HTR-8/SVneo (cell line): ENCODE data around the gene SPSB1.
A peak's percentile ranks its signal among the peaks of the same experiment; 100 is the strongest.

Source experiments
- DNase-seq: peaks from one replicate; pipeline ENCODE4 v3.0.0; 2011; ENCODE audit warnings: low spot score, mixed read lengths; ENCODE audit not compliant: insufficient read length
- FAIRE-seq: peaks from 2 replicates; lab custom pipeline; 2011; peaks lifted over from hg19 to GRCh38; lab: Jason Lieb, UNC

The SPSB1 gene

DNA sequence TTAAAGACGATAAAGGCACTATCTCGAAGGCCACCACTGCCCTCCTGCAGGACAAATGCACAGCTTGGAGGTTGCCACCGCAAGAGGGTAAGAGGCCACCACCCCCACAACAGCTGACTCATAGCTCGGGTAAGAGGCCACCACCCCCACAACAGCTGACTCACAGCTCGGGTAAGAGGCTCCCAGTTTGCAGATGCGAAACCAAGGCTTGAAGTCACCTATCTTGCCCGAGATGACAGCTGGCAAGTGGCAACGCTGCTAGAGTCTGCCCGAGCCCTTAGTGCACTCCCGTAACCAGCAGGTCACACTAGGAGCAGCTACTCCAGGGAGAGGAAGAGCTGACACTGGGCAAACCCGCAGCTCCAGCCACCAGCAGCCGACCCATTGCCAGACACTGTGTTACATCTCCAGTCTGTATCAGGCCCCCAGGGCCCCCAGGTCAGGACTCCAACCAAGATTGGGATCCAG, 17.1 kb upstream of the SPSB1 start:
- peak; percentile 75 for DNase-seq
- FAIRE-seq: peak; percentile 75

DNA sequence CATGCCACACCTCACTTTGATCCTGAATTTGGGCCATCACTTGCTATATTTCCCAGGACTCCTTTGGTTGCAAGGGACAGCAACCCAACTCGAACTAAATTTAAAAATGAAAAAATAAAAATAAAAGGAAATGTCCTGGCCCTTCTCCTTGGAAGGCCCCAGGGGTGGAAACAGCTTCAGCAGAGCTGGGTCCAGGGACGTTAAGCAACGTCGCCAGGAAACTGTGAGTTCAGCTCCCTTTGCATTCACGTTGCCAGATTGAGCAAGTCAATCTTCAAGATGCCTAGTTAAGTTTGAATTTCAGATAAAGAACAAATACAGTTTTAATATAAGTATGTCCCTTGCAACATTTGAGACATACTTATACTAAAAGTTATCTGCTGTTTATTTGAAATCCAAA, 14.6 kb upstream of the SPSB1 start:
- FAIRE-seq (no peak), DNase-seq (no peak)

DNA sequence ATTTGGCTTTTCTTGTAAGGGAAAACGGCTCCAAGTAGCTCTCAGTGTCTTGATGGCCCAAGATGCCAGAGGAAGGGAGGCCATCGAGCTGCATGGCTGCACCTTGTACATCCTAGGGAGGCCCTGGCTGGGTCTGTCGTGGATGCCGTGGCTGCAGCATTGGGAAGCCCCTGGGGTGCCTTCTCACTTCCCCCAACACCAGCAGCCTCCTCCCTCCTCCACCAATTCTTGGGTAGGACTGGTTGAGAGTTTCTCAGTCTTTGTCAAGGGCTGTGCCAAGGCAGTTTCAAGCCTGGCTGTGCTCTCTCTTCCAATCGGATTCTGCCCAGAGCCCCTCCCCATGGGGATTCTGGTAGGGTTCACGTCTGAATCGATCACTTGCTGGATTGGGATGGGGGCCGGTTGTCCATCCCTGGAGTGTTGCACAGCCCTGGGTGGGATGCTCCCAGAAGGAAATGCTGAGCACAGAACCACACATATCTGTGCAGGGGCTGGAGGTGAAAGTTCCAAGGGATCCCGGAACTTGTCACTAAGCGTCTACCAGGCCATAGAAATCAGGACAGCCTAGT, 14.0 kb upstream of the SPSB1 start:
- FAIRE-seq: no peak
- no peak for DNase-seq

DNA sequence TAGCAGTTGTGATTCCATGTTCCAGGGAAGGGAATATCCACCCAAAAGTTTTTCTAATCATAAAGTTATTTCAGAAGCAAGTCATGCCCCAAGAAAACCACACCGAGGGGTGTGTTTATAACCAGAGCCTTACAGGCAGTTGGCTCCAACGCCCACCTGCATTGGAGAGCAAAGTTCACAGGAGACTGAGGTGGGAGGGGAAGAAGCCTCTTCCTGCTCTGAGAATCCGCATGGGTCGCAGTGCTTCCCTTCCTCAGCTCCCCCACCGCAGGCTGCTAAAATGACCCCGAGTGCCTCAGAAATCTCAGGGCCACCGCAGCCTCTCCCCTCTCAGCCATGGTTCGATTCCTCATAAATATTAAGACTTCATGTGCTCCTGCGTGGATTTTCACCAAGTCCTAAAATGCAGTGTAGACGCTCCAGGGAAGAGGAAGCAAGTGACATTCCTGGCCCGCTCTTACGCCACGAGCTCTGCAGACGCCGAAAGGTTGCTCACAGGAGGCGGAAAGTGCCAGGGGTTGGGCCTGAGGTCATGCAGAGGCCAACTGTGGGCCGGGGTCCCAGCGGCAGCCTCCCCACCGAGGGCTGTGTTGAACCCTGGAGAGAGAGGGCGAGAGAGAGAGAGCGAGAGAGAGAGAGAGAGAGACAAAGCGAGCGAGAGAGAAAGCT, 13.4 kb upstream of the SPSB1 start:
- no peak for FAIRE-seq
- DNase-seq: no peak

DNA sequence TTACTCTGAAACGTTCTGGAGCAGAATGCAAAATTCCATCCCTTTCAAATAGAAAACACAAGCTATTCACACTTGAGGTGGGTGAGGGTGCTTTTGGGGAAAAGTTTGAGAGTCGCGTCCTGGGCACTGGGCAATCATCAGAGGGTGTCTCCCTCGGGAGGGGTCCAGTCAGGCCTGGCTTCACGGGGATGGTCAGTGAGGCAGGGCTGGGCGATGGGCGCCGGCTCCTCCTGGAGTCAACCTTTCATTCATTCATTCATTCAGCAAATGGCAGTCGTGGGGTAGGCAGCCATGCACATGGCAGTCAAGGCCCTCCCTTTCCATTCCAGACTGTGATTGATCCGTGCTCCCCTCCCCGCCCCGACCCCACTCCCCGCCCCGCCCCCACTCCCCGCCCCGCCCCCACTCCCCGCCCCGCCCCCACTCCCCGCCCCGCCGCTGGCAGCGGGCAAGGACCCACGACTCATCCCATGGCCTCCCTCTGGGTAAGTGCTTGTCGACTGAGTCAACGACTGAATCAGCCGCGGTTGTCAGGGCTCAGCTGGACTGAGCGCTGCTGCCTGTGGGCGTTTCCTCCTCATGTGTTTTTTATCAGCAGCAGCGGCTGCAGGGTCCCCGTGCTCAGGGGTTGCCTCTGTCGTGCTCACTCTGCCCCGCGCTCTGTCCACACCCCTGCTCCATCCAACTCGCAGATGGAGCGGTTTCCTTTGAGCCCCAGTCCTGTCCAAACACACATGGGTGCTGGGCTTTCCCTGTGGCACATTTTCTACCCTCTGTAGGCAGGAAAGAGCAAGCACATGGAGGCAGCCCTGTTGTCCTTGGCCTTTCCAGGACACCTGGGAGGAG, 12.5 kb upstream of the SPSB1 start:
- DNase-seq: peak; percentile 79
- peak; percentile 93 for FAIRE-seq

DNA sequence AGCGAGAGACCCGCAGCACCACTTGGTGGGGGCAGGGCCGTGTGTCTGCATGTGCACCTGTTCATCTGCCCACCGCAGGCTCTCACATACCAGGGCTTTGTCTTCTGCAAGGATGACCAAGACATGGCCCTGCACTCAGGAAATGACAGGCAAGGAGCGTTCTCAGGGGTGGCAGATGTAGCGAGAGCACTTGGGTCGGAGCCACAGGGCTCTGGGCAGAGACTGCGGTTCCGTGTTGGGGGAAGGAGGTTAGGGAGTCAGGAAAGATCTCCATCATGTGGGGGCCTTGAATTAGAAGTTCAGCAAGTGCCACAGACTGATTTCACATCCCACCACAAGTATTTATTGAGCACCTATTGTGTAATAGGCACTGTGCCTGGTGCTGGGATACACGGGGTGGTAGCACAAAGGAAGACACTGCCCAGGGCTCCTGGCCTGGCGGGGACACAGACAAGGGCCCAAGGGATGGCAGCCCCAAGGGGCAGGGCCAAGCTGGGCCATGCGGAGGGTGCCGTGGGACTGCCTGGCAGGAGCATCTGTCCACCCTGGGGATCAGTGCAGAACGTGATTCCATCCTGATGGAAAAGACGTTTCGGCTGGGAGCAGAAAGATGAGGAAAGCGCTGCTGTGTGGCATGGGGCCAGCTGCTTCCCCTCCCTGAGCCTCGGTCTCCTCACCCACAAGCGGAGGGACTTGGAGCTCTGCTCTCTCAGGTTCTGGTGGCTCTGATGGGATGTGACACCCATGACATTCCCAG, 11.4 kb upstream of the SPSB1 start:
- DNase-seq: no peak
- no peak for FAIRE-seq

DNA sequence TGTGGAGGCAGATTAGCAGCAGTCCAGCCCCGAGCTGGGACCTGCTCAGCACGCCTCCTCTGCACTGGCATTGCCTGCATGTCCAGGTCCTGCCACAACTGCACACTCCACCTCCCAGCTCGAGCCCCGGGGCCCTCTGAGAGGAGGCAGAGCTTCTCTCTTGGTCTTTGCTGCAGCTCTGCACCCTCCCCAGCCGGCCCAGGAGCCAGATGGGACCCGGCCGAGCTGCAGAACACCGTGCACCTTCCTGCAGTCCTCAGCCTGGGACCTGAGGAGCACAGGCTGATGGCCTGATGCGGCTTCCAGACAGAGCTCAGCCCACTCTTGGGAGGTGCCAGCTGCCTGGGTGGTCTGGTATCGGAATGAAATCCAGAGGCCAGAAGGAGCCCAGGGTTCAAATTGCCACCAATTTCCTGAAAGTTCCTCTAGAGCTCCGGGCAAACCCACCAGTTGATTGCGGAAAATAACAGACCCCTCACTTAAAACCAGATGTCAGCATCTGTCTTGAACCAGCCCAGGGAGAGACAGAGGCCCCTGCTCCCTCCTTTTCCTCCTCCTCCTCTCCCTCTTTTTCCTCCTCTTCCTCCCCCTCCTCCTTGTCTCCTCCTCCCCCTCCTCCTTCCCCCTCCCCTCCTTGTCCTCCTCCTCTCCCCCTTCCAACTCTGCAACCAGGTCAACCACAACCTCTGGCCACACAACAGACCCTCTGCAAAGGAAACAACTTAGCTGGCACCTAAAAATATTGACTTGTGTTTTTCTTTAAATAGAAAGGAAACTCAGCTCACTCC, 10.6 kb upstream of the SPSB1 start:
- FAIRE-seq (no peak), DNase-seq (no peak)

DNA sequence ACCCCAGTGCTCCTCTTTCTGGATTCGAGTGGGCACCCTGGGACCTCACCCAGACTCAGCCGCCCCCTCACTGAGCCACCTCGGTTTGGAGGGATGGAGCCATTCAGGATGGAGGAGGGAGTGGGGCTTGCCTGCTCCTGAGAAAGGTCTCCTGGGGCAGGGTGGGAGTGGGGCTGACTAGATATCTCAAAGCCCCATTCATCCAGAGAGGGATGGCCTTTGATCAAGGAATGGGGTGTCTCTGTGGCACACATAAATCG, 10.1 kb upstream of the SPSB1 start:
- no peak for FAIRE-seq

DNA sequence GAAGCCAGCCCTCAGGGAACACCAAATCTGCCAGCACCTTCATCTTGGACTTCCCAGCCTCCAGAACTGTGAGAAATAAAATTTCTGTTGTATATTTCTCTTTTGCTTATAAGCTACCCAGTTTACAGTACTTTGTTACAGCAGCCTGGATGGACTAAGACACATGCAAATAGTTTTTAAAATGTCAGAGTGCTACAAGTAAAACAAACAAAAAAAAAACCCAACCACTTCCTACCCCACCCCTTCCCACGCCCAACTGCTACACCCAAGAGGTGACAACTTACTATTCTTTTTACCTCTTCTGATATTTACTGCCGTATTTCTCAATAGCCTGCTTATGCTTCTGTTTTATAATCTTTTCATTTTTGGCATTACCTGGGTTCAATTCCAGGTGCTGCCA, 8.6 kb upstream of the SPSB1 start:
- no peak for DNase-seq
- FAIRE-seq: no peak

More for the DNA sequence above, 10.1 kb upstream of the SPSB1 start:
- no peak for DNase-seq

DNA sequence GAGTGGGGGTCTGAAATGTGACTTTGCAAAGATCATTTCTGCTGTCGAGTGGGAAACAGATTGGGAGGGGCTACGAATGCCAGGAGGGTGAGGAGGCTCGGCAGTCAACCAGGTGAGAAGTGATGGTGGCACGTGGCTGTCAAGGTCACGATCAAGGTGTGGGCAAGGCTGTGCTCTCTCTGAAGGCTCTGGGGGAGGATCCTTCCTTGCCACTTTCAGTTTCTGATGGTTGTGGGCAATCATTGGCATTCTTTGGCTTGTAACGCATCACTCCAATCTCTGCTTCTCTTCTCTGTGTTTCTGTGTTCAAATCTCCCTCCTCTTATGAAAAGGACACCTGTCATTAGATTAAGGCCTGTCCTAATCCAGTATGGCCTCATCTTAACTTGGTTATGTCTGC, 6.1 kb upstream of the SPSB1 start:
- DNase-seq (no peak), FAIRE-seq (no peak)

DNA sequence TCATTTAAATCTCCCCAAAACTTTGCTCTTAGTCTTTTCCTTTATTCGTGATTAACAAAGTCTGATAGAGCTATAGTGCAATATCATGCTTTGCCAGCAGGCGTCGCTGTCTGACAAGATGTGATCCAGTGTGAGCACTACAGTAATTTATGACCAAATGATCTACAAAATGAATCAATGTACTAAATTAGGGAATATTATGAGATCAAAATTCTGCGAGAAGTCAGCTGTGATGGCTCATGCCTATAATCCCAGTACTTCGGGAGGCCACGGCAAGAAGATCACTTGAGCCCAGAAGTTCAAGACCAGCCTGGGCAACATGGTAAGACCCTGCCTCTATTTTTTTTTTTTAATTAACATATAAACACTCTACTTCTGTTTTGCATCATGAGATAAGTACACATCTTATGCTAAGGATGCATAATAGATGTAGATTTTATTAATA, 3.6 kb upstream of the SPSB1 start:
- no peak for FAIRE-seq
- no peak for DNase-seq

DNA sequence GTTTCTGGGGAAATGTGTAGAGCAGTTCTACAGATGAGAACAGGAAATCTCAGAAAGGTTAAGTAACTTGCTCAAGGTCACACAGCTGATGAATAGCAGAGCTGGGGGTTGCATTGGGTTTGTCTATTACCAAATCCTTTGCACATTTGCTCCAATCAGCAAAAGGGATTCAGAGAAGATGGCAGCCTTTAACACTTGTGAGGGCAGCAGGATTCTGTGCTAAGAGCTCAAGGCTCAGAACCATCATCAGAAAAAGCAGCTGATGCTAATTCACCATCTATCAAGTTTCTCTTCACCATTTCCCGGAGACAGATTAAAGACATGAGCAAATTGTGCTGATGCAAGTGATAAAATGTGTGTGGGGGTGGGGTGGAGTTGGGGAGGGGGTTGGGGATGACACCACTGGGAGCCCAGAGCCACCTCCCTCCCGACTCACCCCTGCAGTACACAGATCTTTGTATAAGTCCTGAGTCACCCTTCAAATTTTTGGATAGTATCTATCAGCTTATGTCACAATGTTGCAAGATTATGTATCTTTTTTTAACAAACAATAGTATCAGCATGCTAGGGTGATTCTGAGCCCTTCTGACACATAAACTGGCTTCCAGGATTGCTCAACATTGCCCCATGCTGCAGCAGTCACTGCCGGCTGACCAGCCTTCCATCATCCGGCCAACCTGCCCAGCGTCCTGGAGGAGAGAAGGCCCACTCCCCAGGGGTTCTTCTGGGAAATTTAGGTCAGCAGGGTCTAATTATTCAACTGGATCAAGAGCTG, 2.8 kb upstream of the SPSB1 start:
- DNase-seq: peak; percentile 53
- no peak for FAIRE-seq

DNA sequence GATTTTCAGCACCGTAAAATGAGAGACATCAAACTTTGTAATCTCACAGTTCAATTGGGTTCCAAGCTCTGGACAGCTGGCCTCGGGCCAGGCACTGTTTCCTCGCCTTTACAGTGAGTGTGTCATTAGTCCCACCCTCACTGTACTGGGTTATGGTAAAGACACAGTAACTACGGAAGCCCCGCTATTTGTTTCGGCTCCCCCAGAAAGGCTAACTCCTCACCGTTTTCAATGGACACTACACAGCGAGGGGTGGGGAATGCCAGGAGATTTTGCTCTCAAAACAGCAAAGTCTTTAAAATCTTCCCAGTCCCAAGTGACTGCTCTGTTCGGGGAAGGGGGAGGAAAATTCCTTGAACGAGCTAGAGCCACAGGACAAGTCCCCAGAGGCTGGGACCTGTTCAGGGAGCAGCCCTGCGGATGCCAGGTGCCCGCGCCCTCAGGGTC, 757 bp upstream of the SPSB1 start:
- FAIRE-seq: no peak

DNA sequence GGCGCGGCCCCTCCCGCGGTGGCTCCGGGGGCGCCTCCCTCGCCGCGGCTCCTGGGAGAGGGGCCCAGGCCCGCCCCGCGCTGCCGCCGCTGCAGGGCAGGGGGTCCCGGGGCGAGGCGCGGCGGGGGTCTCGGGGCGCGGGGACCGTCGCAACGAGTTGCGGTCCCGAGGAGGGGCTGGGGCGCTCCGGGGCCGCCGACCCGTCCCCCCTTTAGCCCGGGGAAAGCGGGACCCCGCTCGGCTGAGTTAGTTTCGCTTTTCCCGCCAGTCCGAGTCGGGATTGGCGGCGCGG, 493 bp downstream of the SPSB1 start:
- FAIRE-seq: no peak
- no peak for DNase-seq

More for the DNA sequence above, 757 bp upstream of the SPSB1 start:
- DNase-seq: no peak

DNA sequence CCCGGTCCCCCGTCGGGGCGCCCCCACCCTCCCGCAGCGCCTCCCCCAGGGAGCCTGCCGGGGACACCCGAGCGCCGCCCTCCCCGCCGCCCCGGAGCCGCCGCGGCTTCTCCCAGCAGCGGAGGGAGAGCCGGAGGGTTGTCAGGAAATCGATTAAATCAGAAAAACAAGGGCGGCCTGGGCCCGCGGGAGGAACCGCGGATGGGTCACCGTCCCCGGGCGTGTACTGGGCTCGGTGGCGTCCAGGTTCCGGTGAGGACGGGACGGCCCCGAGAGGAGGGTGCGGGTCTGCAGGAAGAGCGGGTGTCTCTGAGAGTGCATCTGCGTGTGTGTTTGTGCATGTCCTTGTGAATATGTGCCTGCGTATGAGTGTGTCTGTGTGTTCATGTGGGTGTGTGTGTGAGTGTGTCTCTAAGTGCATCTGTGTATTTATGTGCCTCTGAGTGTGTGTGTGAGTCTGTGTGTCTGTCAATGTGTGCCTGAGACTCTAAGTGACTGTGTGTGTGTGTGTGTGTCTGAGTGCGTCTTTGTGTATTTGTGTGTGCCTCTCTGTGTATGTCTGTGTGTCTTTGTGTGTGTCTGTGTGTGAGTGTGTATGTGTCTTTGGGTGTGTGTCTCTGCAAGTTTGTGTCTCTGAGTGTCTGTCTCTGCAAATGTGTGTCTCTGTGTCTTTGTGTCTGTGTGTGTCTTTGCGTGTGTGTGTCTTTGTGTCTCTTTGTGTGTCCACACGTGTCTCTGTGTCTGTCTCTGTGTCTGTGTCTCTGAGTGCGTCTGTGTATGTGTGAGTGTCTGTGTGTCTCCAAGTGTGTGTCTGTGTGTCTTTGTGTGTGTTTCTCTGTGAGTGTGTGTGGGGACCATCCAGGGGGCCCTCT, 1.1 kb downstream of the SPSB1 start:
- DNase-seq (no peak), FAIRE-seq (peak; percentile 13)

DNA sequence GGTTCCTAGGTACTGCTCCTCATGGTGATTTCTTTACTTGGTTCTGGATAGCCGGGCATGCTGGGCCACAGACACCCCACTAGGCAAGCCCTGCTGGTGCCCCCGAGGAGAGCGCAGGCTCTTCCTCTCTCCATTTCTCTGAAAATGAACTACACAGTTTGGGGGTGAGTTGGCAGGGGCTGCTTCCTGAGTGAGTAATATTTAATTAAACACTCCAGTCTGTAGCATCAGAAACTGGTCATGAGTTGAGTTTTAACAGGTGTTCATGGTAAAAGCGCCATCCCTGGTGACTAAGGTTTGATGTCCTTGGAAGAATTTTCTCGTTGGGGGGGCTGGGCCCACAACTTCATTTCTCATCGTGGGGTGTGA, 1.7 kb downstream of the SPSB1 start:
- FAIRE-seq (no peak), DNase-seq (no peak)

DNA sequence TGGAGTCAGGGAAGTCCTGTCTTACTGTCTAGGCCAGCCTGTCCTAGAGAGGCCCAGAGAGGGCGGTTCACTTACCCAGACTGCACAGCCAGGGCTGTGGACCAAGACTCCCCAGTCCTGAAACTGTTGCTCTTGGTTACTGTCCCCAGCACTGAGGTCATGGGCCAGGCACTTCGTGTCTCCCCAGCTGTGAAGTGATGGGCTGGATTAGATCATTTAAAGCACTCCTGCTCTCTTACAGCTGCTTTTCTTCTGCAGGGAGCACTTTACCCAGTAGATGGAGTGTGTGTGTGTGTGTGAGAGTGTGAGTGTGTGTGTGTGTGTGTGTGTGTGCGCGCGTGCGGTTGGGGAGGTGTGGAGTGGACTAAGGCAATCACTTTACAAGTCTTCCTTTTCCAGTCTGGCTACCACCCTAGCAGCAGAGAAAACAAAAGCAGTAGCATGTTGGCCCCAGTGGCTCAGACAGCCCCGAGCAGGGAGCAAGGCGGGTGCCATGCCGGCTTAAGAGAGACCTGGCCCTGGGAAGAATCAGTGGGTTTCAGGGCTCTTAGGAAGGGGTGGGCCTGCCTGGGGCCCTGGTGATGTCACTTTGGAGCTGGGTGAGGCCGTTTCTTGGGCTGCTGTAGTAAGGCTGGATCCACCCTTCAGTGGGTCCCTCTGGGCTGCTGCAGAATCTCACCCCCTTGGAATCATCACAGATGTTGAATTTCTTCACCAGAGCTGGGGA, 2.4 kb downstream of the SPSB1 start:
- FAIRE-seq: no peak
- no peak for DNase-seq

DNA sequence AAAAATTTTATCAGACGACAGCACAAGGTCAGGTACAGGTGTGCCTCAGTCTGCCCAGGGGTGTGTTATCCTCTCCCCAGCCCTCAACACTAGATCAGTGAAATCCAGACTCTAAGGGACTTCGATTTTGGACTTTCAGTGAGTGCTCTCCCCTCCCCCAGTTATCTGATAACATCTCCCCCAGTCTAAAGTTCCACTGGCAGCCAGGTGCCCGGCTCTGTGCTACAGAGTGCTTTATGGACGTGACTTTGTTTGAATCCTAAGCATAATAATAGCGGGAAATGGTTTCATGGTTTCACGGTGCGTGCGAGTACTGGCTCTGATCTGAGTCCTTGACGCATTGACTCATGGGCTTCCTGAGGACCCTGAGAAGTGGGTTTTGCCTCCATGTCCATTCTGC, 3.2 kb downstream of the SPSB1 start:
- no peak for FAIRE-seq

More for the DNA sequence above, 3.2 kb downstream of the SPSB1 start:
- no peak for DNase-seq
